ENCODE data around the gene SCO2.

Gene SCO2

DNA sequence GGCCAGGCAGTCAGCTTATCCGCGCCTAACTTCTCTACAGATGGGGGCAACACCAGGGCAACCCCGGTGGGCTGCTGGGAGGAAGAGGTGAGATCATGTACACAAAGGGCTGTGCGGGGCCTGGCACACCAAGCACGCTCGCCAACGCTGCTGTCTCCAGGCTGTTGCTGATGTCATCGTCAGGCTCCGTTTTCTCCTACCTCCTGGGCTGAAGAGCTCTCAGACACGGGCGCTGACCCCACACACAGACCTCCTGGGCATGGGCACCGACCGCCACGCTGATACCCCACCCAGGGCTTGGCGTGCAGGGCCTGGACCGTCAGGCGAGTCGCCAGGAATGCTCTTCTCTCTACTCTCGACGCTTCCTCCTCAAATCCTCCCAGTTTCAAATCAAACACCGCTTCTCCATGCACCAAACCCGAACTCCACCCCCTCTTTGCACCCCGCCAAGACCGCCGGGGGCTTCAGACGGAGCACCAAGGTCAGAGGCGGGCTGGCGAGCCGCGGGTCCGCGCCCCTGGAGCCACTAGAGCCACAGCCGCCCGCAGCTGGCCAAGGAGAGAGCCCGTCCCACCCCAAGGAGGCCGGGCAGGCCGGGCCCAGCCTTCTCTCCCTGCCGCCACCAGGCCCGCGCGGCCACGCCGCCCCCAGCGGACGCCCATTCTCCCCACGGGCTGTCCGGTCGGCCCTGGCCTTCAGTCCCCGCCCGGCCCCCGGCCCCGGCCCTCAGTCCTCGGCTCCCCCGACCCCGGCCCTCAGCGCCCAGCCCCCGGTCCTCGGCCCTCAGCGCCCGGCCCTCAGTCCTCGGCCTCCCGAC is 51.3 kb downstream of the SCO2 start:
- DNase-seq = no peak
